H1 (cell line): ENCODE results near the gene ZCCHC10.

ENCODE experiments used
- CTCF ChIP-seq, 3 experiments: IDR thresholded peaks; 1 replicate in 2 of 3; 2 replicates in 1 of 3; pipeline versions ENCODE4 v1.5.1 to v1.6.1; 2011; ENCODE audit warnings: low read length in 3 of 3, mild to moderate bottlenecking in 3 of 3, inconsistent platforms in 2 of 3, low read depth in 1 of 3, moderate library complexity in 1 of 3; ENCODE audit not compliant: insufficient read depth in 1 of 3; ENCODE audit errors: control extremely low read depth in 1 of 3
- JUN ChIP-seq: IDR thresholded peaks from 2 replicates; pipeline ENCODE4 v1.6.1; 2011; ENCODE audit warnings: low read depth, mild to moderate bottlenecking, improper control_type of control experiment, low read length
- USF2 ChIP-seq: IDR thresholded peaks from 2 replicates; pipeline ENCODE4 v1.6.1; 2011; ENCODE audit warnings: low read length, improper control_type of control experiment

- TF ChIP-seq JUN (no peak), CTCF (IDR thresholded peaks at IDR 0.05; ENCODE audit: control extremely low read depth in 1 of 3, insufficient read depth in 1 of 3, low read depth in 1 of 3, low read length in 3 of 3) (no peak), USF2 (no peak)
These were observed 30.0 kb downstream of the ZCCHC10 start for GRCh38 chr5:132996307-132996706.
